H9 (cell line): ENCODE data around the gene GPR42. TPM values are rescaled to one million over a fixed set of nuclear protein-coding genes. Genes with fewer than 3 reads are reported as not detected.

ENCODE experiments used
- DNase-seq: peaks from one replicate; pipeline ENCODE4 v3.0.0-alpha.2; 2017
- H2AFZ ChIP-seq: one replicate; pipeline ENCODE4 v1.6.1; 2013; ENCODE audit warnings: mild to moderate bottlenecking, low read length, control low read depth, moderate library complexity
- H2AK5ac ChIP-seq: 2 replicates; pipeline ENCODE4 v1.6.1; 2013; ENCODE audit warnings: low read length, control low read depth, mixed read lengths; ENCODE audit not compliant: insufficient read length
- H2BK120ac ChIP-seq: one replicate; pipeline ENCODE4 v1.6.1; 2013; ENCODE audit warnings: low read depth, mild to moderate bottlenecking, low read length, control low read depth, inconsistent platforms; ENCODE audit not compliant: poor library complexity, severe bottlenecking
- H2BK12ac ChIP-seq: 2 replicates; pipeline ENCODE4 v1.6.1; 2013; ENCODE audit warnings: low read length, control low read depth, mixed read lengths, low read depth; ENCODE audit not compliant: insufficient read length
- H2BK15ac ChIP-seq: 2 replicates; pipeline ENCODE4 v1.6.1; 2013; ENCODE audit warnings: low read depth, low read length, control low read depth
- H2BK20ac ChIP-seq: one replicate; pipeline ENCODE4 v1.6.1; 2013; ENCODE audit warnings: low read depth, mild to moderate bottlenecking, low read length, control low read depth, inconsistent platforms; ENCODE audit not compliant: poor library complexity, severe bottlenecking
- H2BK5ac ChIP-seq: 2 replicates; pipeline ENCODE4 v1.6.1; 2013; ENCODE audit warnings: low read length, control low read depth, mixed read lengths; ENCODE audit not compliant: insufficient read length
- H3K14ac ChIP-seq: 2 replicates; pipeline ENCODE4 v1.6.1; 2013; ENCODE audit warnings: low read length, control low read depth; ENCODE audit not compliant: insufficient read depth
- H3K18ac ChIP-seq: 2 replicates; pipeline ENCODE4 v1.6.1; 2013; ENCODE audit warnings: low read depth, mild to moderate bottlenecking, mixed read lengths, low read length, control low read depth; ENCODE audit not compliant: insufficient read length
- H3K23ac ChIP-seq: 2 replicates; pipeline ENCODE4 v1.6.1; 2013; ENCODE audit warnings: low read length, control low read depth, mixed read lengths, low read depth; ENCODE audit not compliant: insufficient read length
- H3K23me2 ChIP-seq: 2 replicates; pipeline ENCODE4 v1.6.1; 2013; ENCODE audit warnings: low read depth, mild to moderate bottlenecking, mixed read lengths, low read length, control low read depth; ENCODE audit not compliant: insufficient read length, poor library complexity, severe bottlenecking
- H3K27ac ChIP-seq: 2 replicates; pipeline ENCODE4 v1.5.1; 2013; ENCODE audit warnings: low read length, control low read depth, mixed read lengths, low read depth; ENCODE audit not compliant: insufficient read length
- H3K27me3 ChIP-seq: 2 replicates; pipeline ENCODE4 v1.6.1; 2013; ENCODE audit warnings: low read length, control low read depth, inconsistent platforms; ENCODE audit not compliant: insufficient read depth
- H3K4ac ChIP-seq: 2 replicates; pipeline ENCODE4 v1.6.1; 2013; ENCODE audit warnings: low read depth, mild to moderate bottlenecking, control low read depth, inconsistent platforms, low read length, moderate library complexity
- H3K4me1 ChIP-seq: 2 replicates; pipeline ENCODE4 v1.6.1; 2013; ENCODE audit warnings: low read length, control low read depth, inconsistent platforms; ENCODE audit not compliant: insufficient read depth
- H3K4me2 ChIP-seq: 2 replicates; pipeline ENCODE4 v1.6.1; 2013; ENCODE audit warnings: low read length, control low read depth, mixed read lengths; ENCODE audit not compliant: insufficient read length, insufficient read depth
- H3K56ac ChIP-seq: 2 replicates; pipeline ENCODE4 v1.6.1; 2013; ENCODE audit warnings: low read depth, mild to moderate bottlenecking, mixed read lengths, low read length, control low read depth; ENCODE audit not compliant: insufficient read length
- H3K79me1 ChIP-seq: 2 replicates; pipeline ENCODE4 v1.6.1; 2013; ENCODE audit warnings: low read depth, mild to moderate bottlenecking, moderate library complexity, low read length, control low read depth, inconsistent platforms; ENCODE audit not compliant: insufficient read depth, poor library complexity, severe bottlenecking
- H3K79me2 ChIP-seq: 2 replicates; pipeline ENCODE4 v1.6.1; 2013; ENCODE audit warnings: low read length, control low read depth, inconsistent platforms; ENCODE audit not compliant: insufficient read depth
- H3K9ac ChIP-seq: 2 replicates; pipeline ENCODE4 v1.6.1; 2013; ENCODE audit warnings: low read length, control low read depth, mixed read lengths; ENCODE audit not compliant: insufficient read length; ENCODE audit errors: extremely low read depth
- H3K9me3 ChIP-seq: one replicate; pipeline ENCODE4 v1.6.1; 2013; ENCODE audit warnings: low read depth, low read length, inconsistent platforms; ENCODE audit not compliant: control insufficient read depth
- H3T11ph ChIP-seq: one replicate; pipeline ENCODE4 v1.6.1; 2013; ENCODE audit warnings: mild to moderate bottlenecking, low read length, control low read depth, inconsistent platforms
- H4K20me1 ChIP-seq: one replicate; pipeline ENCODE4 v1.6.1; 2013; ENCODE audit not compliant: control insufficient read depth, insufficient read length, insufficient read depth
- H4K5ac ChIP-seq: 2 replicates; pipeline ENCODE4 v1.6.1; 2013; ENCODE audit warnings: low read depth, mild to moderate bottlenecking, mixed read lengths, low read length, control low read depth; ENCODE audit not compliant: insufficient read length
- H4K8ac ChIP-seq: replicated peaks from 2 replicates; pipeline ENCODE4 v1.6.1; 2013; ENCODE audit warnings: low read length, control low read depth, mixed read lengths, low read depth; ENCODE audit not compliant: insufficient read length
- H4K91ac ChIP-seq: 2 replicates; pipeline ENCODE4 v1.6.1; 2013; ENCODE audit warnings: low read depth, mild to moderate bottlenecking, moderate library complexity, mixed read lengths, low read length, control low read depth; ENCODE audit not compliant: insufficient read length
- H3K27ac Mint-ChIP-seq, 3 experiments: 2 replicates in 2 of 3; 3 replicates in 1 of 3; pipeline ENCODE4 v1.8.0; 2020 to 2021; ENCODE audit warnings: mixed read lengths in 3 of 3, mild to moderate bottlenecking in 1 of 3, moderate library complexity in 1 of 3
- H3K27me3 Mint-ChIP-seq: 2 replicates; pipeline ENCODE4 v1.8.0; 2021; ENCODE audit warnings: low read depth, mild to moderate bottlenecking, moderate library complexity, mixed read lengths
- H3K36me3 Mint-ChIP-seq, 3 experiments: 2 replicates in 2 of 3; 3 replicates in 1 of 3; pipeline ENCODE4 v1.8.0; 2020 to 2021; ENCODE audit warnings: low read depth in 3 of 3, mixed read lengths in 3 of 3; ENCODE audit not compliant: insufficient read depth in 1 of 3
- H3K4me1 Mint-ChIP-seq, 2 experiments: 2 replicates each; pipeline ENCODE4 v1.8.0; 2020; ENCODE audit warnings: mixed read lengths in 2 of 2
- H3K4me3 Mint-ChIP-seq, 2 experiments: 2 replicates in 1 of 2; 3 replicates in 1 of 2; pipeline ENCODE4 v1.8.0; 2020 to 2021; ENCODE audit warnings: mild to moderate bottlenecking in 2 of 2, mixed read lengths in 2 of 2, moderate library complexity in 1 of 2
- H3K9me3 Mint-ChIP-seq, 2 experiments: 2 replicates in 1 of 2; 3 replicates in 1 of 2; pipeline ENCODE4 v1.8.0; 2020; ENCODE audit warnings: mild to moderate bottlenecking in 2 of 2, mixed read lengths in 2 of 2, moderate library complexity in 1 of 2
- WGBS: extraction: QIAGEN DNeasy Blood & Tissue Kit; methylation state at CpG from one replicate; pipeline ENCODE4 v1.1.7; 2013; ENCODE audit warnings: missing lambda C conversion rate, low lambda C conversion rate, mixed read lengths; ENCODE audit not compliant: insufficient read length; ENCODE audit errors: extremely low coverage; 5-methylcytosine and 5-hydroxymethylcytosine counted together
- total RNA-seq: library from RNA; stranded (reverse); gene quantifications from 2 replicates; pipeline ENCODE4 v1.2.1, GENCODE V29; 2021
- TF ChIP-seq, protein P1 (sequence below): fragments of 200-600 bp; sonication (generic); conservative IDR thresholded peaks from 3 replicates; pipeline ENCODE4 v1.8.0; 2021; ENCODE audit warnings: antibody characterized with exemption, mild to moderate bottlenecking

The GPR42 gene
- total RNA-seq, 1 experiment from 2014 or later = not detected

DNA sequence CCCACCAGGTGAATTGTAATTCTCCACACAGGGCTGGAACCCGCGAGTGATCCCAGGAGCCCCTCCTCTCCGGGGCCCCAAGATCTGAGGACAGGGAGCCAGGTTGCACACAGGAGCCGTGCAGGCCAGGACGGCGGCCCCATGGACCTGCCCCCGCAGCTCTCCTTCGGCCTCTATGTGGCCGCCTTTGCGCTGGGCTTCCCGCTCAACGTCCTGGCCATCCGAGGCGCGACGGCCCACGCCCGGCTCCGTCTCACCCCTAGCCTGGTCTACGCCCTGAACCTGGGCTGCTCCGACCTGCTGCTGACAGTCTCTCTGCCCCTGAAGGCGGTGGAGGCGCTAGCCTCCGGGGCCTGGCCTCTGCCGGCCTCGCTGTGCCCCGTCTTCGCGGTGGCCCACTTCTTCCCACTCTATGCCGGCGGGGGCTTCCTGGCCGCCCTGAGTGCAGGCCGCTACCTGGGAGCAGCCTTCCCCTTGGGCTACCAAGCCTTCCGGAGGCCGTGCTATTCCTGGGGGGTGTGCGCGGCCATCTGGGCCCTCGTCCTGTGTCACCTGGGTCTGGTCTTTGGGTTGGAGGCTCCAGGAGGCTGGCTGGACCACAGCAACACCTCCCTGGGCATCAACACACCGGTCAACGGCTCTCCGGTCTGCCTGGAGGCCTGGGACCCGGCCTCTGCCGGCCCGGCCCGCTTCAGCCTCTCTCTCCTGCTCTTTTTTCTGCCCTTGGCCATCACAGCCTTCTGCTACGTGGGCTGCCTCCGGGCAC, 19.3 kb upstream of the GPR42 start:
- Histone ChIP-seq H3K79me2 (no peaks in the 10 kb centered on the region), H2BK120ac (no peak overlapping the region), H4K5ac (no peak overlapping the region), H2AFZ (no peak overlapping the region), H2BK15ac (no peak overlapping the region), H3K27me3 (no peaks in the 10 kb centered on the region), H3K4ac (no peak overlapping the region), H4K91ac (no peak overlapping the region), H2BK20ac (no peak overlapping the region), H2BK12ac (no peak overlapping the region), H3K18ac (no peak overlapping the region), H4K8ac (no peak overlapping the region), H3K4me1 (no peaks in the 10 kb centered on the region; the same call in 1 of the 2 replicates), H2BK5ac (no peak overlapping the region), H3K56ac (no peak overlapping the region), H4K20me1 (no peaks in the 10 kb centered on the region), H3K27ac (no peak overlapping the region), H3K23me2 (peaks cover 4% of the 10 kb centered on the region), H3K9ac (no peak overlapping the region), H3K9me3 (no peaks in the 10 kb centered on the region), H3T11ph (no peak overlapping the region), H3K14ac (no peak overlapping the region), H2AK5ac (no peak overlapping the region), H3K79me1 (no peaks in the 10 kb centered on the region), H3K23ac (no peak overlapping the region), H3K4me2 (no peak overlapping the region)
- H3K4me1 Mint-ChIP-seq = peaks cover 9 to 18% of the 10 kb centered on the region in 2 experiments
- H3K36me3 Mint-ChIP-seq = no peaks in the 10 kb centered on the region; a peak in 1 of 7 replicates
- TF ChIP-seq, protein P1, sequence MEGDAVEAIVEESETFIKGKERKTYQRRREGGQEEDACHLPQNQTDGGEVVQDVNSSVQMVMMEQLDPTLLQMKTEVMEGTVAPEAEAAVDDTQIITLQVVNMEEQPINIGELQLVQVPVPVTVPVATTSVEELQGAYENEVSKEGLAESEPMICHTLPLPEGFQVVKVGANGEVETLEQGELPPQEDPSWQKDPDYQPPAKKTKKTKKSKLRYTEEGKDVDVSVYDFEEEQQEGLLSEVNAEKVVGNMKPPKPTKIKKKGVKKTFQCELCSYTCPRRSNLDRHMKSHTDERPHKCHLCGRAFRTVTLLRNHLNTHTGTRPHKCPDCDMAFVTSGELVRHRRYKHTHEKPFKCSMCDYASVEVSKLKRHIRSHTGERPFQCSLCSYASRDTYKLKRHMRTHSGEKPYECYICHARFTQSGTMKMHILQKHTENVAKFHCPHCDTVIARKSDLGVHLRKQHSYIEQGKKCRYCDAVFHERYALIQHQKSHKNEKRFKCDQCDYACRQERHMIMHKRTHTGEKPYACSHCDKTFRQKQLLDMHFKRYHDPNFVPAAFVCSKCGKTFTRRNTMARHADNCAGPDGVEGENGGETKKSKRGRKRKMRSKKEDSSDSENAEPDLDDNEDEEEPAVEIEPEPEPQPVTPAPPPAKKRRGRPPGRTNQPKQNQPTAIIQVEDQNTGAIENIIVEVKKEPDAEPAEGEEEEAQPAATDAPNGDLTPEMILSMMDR = no peak
- no peak overlapping the region for H3K4me3 Mint-ChIP-seq
- H3K27me3 Mint-ChIP-seq = peaks cover 35% of the 10 kb centered on the region
- no peak for DNase-seq
- H3K9me3 Mint-ChIP-seq = no peaks in the 10 kb centered on the region
- WGBS = no CpG with 5 or more reads among the region's 47 CpGs
- H3K27ac Mint-ChIP-seq = no peak overlapping the region
